HG03064 (cell line): ENCODE data around the gene SLC22A4.

Experiments
- ATAC-seq: cut with Tn5 transposase; IDR thresholded peaks from one replicate; pipeline ENCODE4 v1.9.1; 2021; ENCODE audit warnings: low read depth; ENCODE audit not compliant: unreplicated experiment

SLC22A4 gene

GRCh38 chr5:132370181-132370970 is 76.2 kb downstream of the SLC22A4 start:
- no peak for ATAC-seq

- ATAC-seq: no peak
These were observed 76.9 kb downstream of the SLC22A4 start for GRCh38 chr5:132370971-132371602.

GRCh38 chr5:132371603-132371994 is 77.4 kb downstream of the SLC22A4 start:
- ATAC-seq: no peak

- no peak for ATAC-seq
These were observed 77.9 kb downstream of the SLC22A4 start for GRCh38 chr5:132372127-132372526.

- ATAC-seq: no peak
These were observed 78.3 kb downstream of the SLC22A4 start for GRCh38 chr5:132372542-132372941.

GRCh38 chr5:132375957-132376356 is 81.8 kb downstream of the SLC22A4 start:
- ATAC-seq: no peak

GRCh38 chr5:132376694-132377641 is 82.8 kb downstream of the SLC22A4 start:
- ATAC-seq: no peak

GRCh38 chr5:132377738-132378137 is 83.5 kb downstream of the SLC22A4 start:
- no peak for ATAC-seq

GRCh38 chr5:132378580-132378979 is 84.4 kb downstream of the SLC22A4 start:
- no peak for ATAC-seq

- ATAC-seq: no peak
These were observed 85.9 kb downstream of the SLC22A4 start for GRCh38 chr5:132380047-132380446.

- no peak for ATAC-seq
These were observed 86.5 kb downstream of the SLC22A4 start for GRCh38 chr5:132380741-132381140.

- ATAC-seq: no peak
These were observed 87.4 kb downstream of the SLC22A4 start for GRCh38 chr5:132381614-132382013.

- no peak for ATAC-seq
These were observed 89.1 kb downstream of the SLC22A4 start for GRCh38 chr5:132383261-132383660.

- no peak for ATAC-seq
These were observed 89.8 kb downstream of the SLC22A4 start for GRCh38 chr5:132383984-132384383.

GRCh38 chr5:132384506-132385050 is 90.4 kb downstream of the SLC22A4 start:
- ATAC-seq: no peak

GRCh38 chr5:132385326-132386105 is 91.3 kb downstream of the SLC22A4 start:
- ATAC-seq: no peak

- ATAC-seq: peak; percentile 82
These were observed 92.6 kb downstream of the SLC22A4 start for GRCh38 chr5:132386644-132387286.

GRCh38 chr5:132387640-132388117 is 93.5 kb downstream of the SLC22A4 start:
- no peak for ATAC-seq
